Measurements from ENCODE around the gene PDSS1. TPM values are rescaled to one million over a fixed set of nuclear protein-coding genes. Genes with fewer than 3 reads are reported as not detected.
"Not testable (repeated sequence)": the region's sequence is repeated elsewhere in the genome, so short reads cannot be mapped to it uniquely, and the experiment has no call there.

PDSS1 gene
- total RNA-seq, 2 experiments from 2014 or later = 16.1 to 20.7 TPM

DNA sequence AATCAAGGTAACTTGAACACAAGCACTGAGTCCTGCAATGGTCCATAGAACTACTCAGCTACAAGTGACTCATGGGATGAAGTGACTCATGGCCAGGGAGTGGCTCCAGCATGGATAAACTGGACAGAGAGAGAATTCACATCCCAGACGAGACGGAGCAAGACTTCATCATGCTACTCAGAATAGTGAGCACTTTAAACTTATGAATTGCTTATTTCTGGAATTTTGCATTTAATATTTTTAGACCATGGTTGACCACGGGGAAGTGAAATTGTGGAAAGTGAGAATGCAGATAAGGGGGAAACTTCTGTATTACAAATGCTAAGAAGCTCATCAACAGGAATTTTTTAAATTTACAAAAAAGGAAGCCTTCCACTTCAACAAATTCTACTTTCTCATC is 15.5 kb upstream of the PDSS1 start:
- DNase-seq; H3K4me3 Mint-ChIP-seq; H3K9me3 Mint-ChIP-seq (ENCODE audit: low read depth); H3K27ac Mint-ChIP-seq; H3K36me3 Mint-ChIP-seq (ENCODE audit: low read depth); POLR2A ChIA-PET; ATAC-seq; H3K27me3 Mint-ChIP-seq: not testable (repeated sequence)
- CTCF ChIA-PET = interaction anchor here (0.8 to 1.5 kb wide), 4 partner anchors 10 to 199 kb away, joined by 3 to 5 read pairs (median 3); no protein-coding TSS in a partner anchor
- intact Hi-C loops (cut with DNase I, micrococcal nuclease) = loop anchor here (5.0 to 10.0 kb wide), 2 partner anchors 77 to 345 kb away; no protein-coding TSS in a partner anchor
- H3K4me1 Mint-ChIP-seq = peaks cover 27% of the 10 kb centered on the region

DNA sequence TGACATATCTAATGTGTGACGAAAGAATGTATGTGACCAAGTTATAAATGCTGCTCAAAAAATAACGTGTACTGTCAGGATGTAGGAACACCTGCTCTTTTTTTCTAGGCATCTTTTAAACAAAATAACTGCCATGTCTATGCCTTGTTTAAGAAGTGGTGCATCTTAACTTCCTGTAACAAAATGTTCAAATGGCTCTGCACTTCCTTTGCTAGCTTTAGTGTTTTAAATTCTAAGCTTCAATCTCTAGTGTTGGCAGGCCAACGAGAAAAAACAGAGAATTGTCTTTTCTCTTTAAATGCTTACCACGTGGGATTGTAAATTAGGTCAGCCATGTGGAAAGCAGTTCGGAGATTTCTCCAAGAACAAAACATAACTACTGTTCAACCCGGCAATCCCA is 14.6 kb upstream of the PDSS1 start:
- DNase-seq (no peak), ATAC-seq (no peak)
- Mint-ChIP-seq H3K9me3 (ENCODE audit: low read depth) (no peaks in the 10 kb centered on the region), H3K4me3 (no peak overlapping the region), H3K27ac (peak overlapping the region; percentile 63), H3K4me1 (peaks cover 27% of the 10 kb centered on the region), H3K36me3 (ENCODE audit: low read depth) (no peaks in the 10 kb centered on the region), H3K27me3 (no peaks in the 10 kb centered on the region)
- ChIA-PET POLR2A (no interaction called here), CTCF (interaction anchor here (0.7 to 1.5 kb wide), 5 partner anchors 11 to 1489 kb away, joined by 3 to 5 read pairs (median 3); no protein-coding TSS in a partner anchor)
- intact Hi-C loops (cut with DNase I, micrococcal nuclease) = loop anchor here (5.0 to 10.0 kb wide), 2 partner anchors 78 to 346 kb away; no protein-coding TSS in a partner anchor

DNA sequence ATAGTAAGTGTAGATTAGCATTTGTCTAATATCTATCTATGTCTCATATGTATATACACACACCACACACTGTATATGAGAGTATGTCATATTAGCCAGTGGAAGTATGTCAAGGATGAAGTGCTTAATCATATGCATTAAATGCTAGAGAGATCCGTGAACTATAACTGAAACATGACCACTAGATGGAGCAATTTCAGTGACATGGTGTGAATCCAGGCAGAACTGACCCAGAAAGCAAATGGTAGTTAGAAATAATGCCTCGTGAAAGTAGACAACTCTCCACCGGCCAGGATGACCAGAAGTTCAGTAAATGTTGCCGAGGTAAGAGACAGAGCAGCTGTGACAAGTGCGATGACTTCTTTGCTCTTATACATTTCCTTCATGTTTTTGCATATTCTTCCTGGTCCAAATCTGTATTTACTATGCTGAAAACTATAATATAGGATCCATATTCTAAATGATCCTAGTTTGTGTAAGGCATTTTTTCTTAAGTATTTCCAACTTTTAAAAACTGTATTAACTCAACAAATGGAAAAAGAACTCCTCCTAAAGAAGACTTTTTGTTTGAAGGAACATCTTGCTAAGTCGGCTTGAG is 12.7 kb upstream of the PDSS1 start:
- Mint-ChIP-seq H3K4me3 (peak overlapping the region; percentile 2), H3K4me1 (peaks cover 39% of the 10 kb centered on the region)
- intact Hi-C loops (cut with DNase I, micrococcal nuclease) = loop anchor here (2.0 to 10.0 kb wide), 4 partner anchors 80 to 347 kb away; no protein-coding TSS in a partner anchor
- CTCF ChIA-PET = interaction anchor here (0.6 to 2.7 kb wide), 2 partner anchors 8 to 41 kb away, joined by 3 to 10 read pairs; no protein-coding TSS in a partner anchor
- H3K9me3 Mint-ChIP-seq (ENCODE audit: low read depth); POLR2A ChIA-PET; H3K36me3 Mint-ChIP-seq (ENCODE audit: low read depth); H3K27ac Mint-ChIP-seq; DNase-seq; H3K27me3 Mint-ChIP-seq: not testable (repeated sequence)
- ATAC-seq = peak; percentile 94

DNA sequence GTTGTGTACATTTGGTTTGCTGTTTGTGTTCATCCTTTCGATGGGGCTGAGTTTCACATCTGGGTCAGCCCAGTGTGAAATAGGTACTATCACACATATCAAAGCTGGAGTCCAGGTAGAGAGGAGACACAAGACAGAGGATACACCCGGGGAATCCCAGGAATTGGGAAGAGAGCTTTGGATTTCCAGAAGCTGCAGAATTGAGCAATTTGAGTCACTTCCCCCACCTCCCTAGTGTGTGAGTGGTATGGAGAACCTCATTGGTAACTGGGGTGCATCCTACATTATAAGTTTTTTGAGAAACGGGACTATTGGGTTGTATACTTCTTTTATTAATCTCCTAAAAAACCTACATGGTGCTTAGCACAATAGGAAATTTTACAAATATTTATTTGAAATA is 12.1 kb upstream of the PDSS1 start:
- ATAC-seq (no peak), DNase-seq (no peak)
- Mint-ChIP-seq H3K36me3 (ENCODE audit: low read depth) (no peaks in the 10 kb centered on the region), H3K9me3 (ENCODE audit: low read depth) (no peaks in the 10 kb centered on the region), H3K4me1 (peaks cover 40% of the 10 kb centered on the region), H3K27ac (no peak overlapping the region), H3K4me3 (peak overlapping the region; percentile 2), H3K27me3 (no peaks in the 10 kb centered on the region)
- ChIA-PET POLR2A (no interaction called here), CTCF (interaction anchor here (0.6 to 2.7 kb wide), 3 partner anchors 8 to 41 kb away, joined by 3 to 10 read pairs (median 3); no protein-coding TSS in a partner anchor)
- intact Hi-C loops (cut with DNase I, micrococcal nuclease) = loop anchor here (2.0 to 10.0 kb wide), 3 partner anchors 81 to 197 kb away; no protein-coding TSS in a partner anchor

DNA sequence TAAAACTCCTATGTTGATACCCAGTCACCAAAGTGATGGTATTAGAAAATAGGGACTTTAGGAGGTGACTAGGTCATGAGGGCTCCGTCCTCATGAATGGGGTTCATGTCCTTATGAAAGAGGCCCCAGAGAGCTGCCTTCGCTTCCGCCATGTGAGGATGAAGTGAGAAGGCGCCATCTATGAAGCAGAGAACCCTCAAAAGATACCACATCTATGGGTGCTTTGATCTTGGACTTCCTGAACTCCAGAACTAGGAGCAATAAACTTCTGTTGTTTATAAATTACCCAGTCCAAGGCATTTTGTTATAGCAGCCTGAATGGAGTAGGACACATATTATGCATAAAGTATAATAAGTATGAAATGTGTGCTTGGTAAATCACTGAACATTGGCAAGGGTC is 8.1 kb upstream of the PDSS1 start:
- ATAC-seq (no peak), DNase-seq (no peak)
- no peaks in the 10 kb centered on the region for H3K36me3 Mint-ChIP-seq (ENCODE audit: low read depth)
- H3K4me1 Mint-ChIP-seq = peaks cover 24% of the 10 kb centered on the region
- no peaks in the 10 kb centered on the region for H3K27me3 Mint-ChIP-seq
- no peak overlapping the region for H3K27ac Mint-ChIP-seq
- ChIA-PET CTCF (no interaction called here), POLR2A (no interaction called here)
- intact Hi-C loops (cut with DNase I, micrococcal nuclease) = loop anchor here in 1 of 2 experiments (5.0 to 10.0 kb wide), 2 partner anchors 85 to 193 kb away; no protein-coding TSS in a partner anchor
- H3K4me3 Mint-ChIP-seq = no peak overlapping the region
- H3K9me3 Mint-ChIP-seq (ENCODE audit: low read depth) = no peaks in the 10 kb centered on the region

DNA sequence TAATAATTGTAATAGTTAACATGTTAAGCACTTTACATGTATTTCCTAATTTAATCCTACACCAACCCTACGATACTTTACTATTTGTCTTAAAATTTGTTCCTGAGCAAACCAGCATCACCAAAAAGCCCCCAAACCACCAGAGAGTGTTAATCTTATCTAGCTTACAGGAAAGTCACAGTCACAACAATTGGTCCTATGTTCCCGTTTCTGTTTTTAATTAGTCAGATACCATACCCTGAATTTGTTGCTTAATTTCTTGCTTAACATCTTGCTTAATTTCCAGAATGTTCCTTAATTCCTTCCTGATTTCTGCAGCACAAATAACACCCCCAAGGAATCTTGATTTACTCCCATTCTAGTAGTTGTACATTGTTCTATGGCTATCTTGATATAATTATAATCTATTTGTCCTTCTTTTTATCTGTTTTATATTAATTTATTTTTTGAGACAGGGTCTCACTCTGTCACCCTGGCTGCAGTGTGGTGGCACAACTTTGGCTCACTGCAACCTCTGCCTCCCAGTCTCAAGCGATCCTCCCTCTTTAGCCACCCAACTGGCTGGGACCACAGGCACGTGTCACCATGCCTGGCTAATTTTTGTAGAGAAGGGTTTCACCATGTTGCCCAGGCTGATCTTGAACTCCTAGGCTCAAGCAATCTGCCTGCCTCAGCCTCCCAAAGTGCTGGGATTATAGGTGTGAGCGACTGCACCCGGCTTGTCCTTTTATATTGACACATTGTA is 6.6 kb upstream of the PDSS1 start:
- Mint-ChIP-seq H3K4me1 (peaks cover 17% of the 10 kb centered on the region), H3K27ac (no peak overlapping the region), H3K27me3 (no peaks in the 10 kb centered on the region), H3K9me3 (ENCODE audit: low read depth) (no peaks in the 10 kb centered on the region), H3K36me3 (ENCODE audit: low read depth) (no peaks in the 10 kb centered on the region), H3K4me3 (no peak overlapping the region)
- intact Hi-C loops (cut with DNase I, micrococcal nuclease) = loop anchor here in 1 of 2 experiments (10.0 kb wide), 2 partner anchors 256 to 356 kb away; partner anchors contain the start of gene APBB1IP
- ChIA-PET POLR2A (no interaction called here), CTCF (no interaction called here)
- DNase-seq (no peak), ATAC-seq (no peak)

DNA sequence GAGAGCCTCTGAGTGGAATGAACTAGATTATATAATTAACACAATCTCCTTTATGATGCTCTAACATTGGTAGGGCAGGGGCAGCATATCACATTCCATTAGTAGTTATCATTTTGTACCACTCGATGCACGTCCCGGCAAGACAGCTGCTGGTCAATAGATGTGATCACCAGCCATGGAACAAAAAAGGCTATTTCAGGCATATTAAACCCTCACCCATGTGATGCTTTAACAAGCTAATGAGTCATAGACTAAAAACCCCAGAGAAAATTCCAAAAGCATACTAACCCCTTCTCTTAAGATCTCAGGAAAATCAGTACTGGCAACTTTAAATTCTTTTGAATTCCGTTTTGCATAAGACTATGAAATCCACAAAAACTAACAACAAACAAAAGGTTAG is 3.0 kb upstream of the PDSS1 start:
- ATAC-seq; DNase-seq; H3K4me3 Mint-ChIP-seq; POLR2A ChIA-PET; H3K27me3 Mint-ChIP-seq; CTCF ChIA-PET; H3K9me3 Mint-ChIP-seq (ENCODE audit: low read depth); H3K27ac Mint-ChIP-seq: not testable (repeated sequence)
- peaks cover 14% of the 10 kb centered on the region for H3K36me3 Mint-ChIP-seq (ENCODE audit: low read depth)
- intact Hi-C loops (cut with DNase I, micrococcal nuclease) = loop anchor here in 1 of 2 experiments (10.0 kb wide), 2 partner anchors 260 to 360 kb away; partner anchors contain the start of gene APBB1IP
- peaks cover 18% of the 10 kb centered on the region for H3K4me1 Mint-ChIP-seq

DNA sequence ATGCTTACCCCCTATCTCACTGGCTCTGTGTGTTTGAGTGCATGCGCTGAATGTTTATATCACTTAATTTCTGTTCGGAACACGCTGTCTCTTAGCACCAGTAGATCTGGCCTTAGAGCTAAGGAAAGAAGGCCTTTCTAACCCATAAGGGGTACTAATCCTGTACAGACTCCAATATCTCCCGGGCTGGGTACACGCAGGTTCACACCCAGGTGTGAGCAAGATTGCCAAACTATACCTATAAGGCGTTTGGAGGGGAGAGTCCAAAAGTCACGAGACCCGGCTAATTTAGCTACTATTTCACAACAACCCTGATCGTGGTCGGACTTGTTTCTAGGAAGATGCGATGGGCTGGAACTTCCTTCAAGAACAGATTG is 727 bp upstream of the PDSS1 start:
- Mint-ChIP-seq H3K27ac (peak overlapping the region; percentile 95), H3K4me1 (peaks cover 26% of the 10 kb centered on the region), H3K4me3 (peak overlapping the region; percentile 91), H3K27me3 (no peaks in the 10 kb centered on the region), H3K9me3 (ENCODE audit: low read depth) (no peaks in the 10 kb centered on the region), H3K36me3 (ENCODE audit: low read depth) (peaks cover 26% of the 10 kb centered on the region)
- ChIA-PET CTCF (interaction anchor here (0.7 to 1.2 kb wide), 4 partner anchors 29 to 176 kb away, joined by 3 to 4 read pairs (median 3); no protein-coding TSS in a partner anchor), POLR2A (interaction anchor here (0.8 kb wide), 1 partner anchor 84 kb away, joined by 3 read pairs; no protein-coding TSS in a partner anchor)
- peak; percentile 8 for ATAC-seq
- no peak for DNase-seq
- intact Hi-C loops (cut with DNase I, micrococcal nuclease) = loop anchor here (1.0 to 10.0 kb wide), 8 partner anchors 165 to 1981 kb away; partner anchors contain the start of genes APBB1IP (in 2 of the 2), ACBD5 (in 1 of the 2), BAMBI (in 1 of the 2) and YME1L1 (in 1 of the 2)

DNA sequence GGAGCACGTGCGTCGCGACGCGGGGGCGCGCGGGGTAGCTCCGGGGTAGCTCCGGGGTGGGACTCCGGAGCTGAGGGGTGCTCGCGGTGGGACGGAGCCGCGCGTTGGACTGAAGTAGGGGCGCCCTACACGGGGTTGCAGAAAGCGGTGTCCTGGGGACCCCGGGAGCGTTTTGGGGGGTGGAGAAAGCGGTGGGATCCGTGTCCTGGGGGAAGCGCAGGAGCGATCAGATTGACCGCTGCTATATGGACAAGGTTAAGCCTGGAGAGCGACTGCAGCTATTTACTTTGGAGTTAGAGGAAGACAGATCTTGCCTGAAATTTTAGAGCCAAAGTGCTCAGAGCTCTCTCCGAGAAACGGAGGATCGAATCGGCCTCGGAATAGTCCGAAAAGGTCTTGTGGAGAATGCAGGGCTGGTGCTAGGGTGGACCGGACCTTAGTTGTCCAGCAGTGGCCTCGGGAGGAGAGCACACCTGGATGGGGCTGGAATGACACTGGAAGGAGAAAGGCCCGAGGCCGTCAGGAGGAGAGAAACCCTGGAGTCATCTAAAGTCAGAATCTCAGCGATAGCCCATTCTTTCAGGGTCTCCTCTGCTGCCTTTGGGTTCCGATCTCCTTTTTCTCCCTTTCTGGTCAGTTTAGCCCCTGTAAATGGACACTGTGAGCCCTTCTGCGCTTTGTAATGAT is 564 bp downstream of the PDSS1 start:
- peak overlapping the region; percentile 91 for H3K4me3 Mint-ChIP-seq
- DNase-seq (no peak), ATAC-seq (no peak)
- peaks cover 39% of the 10 kb centered on the region for H3K36me3 Mint-ChIP-seq (ENCODE audit: low read depth)
- H3K9me3 Mint-ChIP-seq (ENCODE audit: low read depth) = no peaks in the 10 kb centered on the region
- ChIA-PET POLR2A (interaction anchor here (0.6 to 0.7 kb wide), 3 partner anchors 184 to 402 kb away, joined by 3 to 6 read pairs (median 3); partner anchors contain the start of gene ANKRD26), CTCF (interaction anchor here (0.6 to 1.4 kb wide), 4 partner anchors 28 to 135 kb away, joined by 3 to 7 read pairs (median 3); no protein-coding TSS in a partner anchor)
- peak overlapping the region; percentile 89 for H3K27ac Mint-ChIP-seq
- H3K4me1 Mint-ChIP-seq = peaks cover 34% of the 10 kb centered on the region
- H3K27me3 Mint-ChIP-seq = no peaks in the 10 kb centered on the region
- intact Hi-C loops (cut with DNase I, micrococcal nuclease) = loop anchor here (1.0 to 10.0 kb wide), 8 partner anchors 163 to 1979 kb away; partner anchors contain the start of genes APBB1IP (in 2 of the 2), ACBD5 (in 1 of the 2), BAMBI (in 1 of the 2) and YME1L1 (in 1 of the 2)

DNA sequence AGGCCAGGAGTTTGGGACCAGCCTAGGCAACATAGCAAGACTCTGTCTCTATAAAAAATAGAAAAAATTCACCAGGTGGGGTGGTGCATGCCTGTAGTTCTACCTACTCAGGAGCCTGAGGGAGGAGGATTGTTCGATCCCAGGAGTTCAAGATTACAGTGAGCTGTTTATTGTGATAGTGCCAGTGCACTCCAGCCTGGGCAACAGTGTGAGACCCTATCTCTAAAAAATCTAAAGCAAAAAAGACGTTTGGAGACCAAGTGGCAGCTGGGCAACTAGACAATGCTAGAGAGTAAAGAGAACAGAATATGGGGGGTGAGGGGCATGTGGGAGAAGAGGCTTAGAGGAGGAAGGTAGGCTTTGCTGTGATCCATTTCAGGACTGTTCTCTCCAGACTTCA is 1.4 kb downstream of the PDSS1 start:
- peaks cover 43% of the 10 kb centered on the region for H3K36me3 Mint-ChIP-seq (ENCODE audit: low read depth)
- no peak overlapping the region for H3K27ac Mint-ChIP-seq
- intact Hi-C loops (cut with DNase I, micrococcal nuclease) = loop anchor here (5.0 to 10.0 kb wide), 5 partner anchors 262 to 1978 kb away; partner anchors contain the start of genes APBB1IP (in 2 of the 2), ACBD5 (in 1 of the 2) and BAMBI (in 1 of the 2)
- H3K4me1 Mint-ChIP-seq = peaks cover 36% of the 10 kb centered on the region
- no peaks in the 10 kb centered on the region for H3K9me3 Mint-ChIP-seq (ENCODE audit: low read depth)
- CTCF ChIA-PET = interaction anchor here (0.9 to 1.4 kb wide), 3 partner anchors 27 to 182 kb away, joined by 3 to 7 read pairs (median 3); no protein-coding TSS in a partner anchor
- ATAC-seq (no peak), DNase-seq (no peak)
- peak overlapping the region; percentile 91 for H3K4me3 Mint-ChIP-seq
- POLR2A ChIA-PET = interaction anchor here (0.6 kb wide), 1 partner anchor 179 kb away, joined by 3 read pairs; no protein-coding TSS in a partner anchor
- H3K27me3 Mint-ChIP-seq = no peaks in the 10 kb centered on the region
